Smooth muscle cell of trachea (primary cell): Measurements from ENCODE around the gene MAPK1. TPM values are rescaled to one million over a fixed set of nuclear protein-coding genes. Genes with fewer than 3 reads are reported as not detected.

Experiments used
- total RNA-seq: library from RNA; depleted of rRNA; stranded (reverse); fragments of >200 nt; gene quantifications from 2 replicates; pipeline ENCODE4 v1.2.1, GENCODE V29; 2014

The MAPK1 gene
- 62.0 and 91.5 TPM in 2 replicates for total RNA-seq

DNA sequence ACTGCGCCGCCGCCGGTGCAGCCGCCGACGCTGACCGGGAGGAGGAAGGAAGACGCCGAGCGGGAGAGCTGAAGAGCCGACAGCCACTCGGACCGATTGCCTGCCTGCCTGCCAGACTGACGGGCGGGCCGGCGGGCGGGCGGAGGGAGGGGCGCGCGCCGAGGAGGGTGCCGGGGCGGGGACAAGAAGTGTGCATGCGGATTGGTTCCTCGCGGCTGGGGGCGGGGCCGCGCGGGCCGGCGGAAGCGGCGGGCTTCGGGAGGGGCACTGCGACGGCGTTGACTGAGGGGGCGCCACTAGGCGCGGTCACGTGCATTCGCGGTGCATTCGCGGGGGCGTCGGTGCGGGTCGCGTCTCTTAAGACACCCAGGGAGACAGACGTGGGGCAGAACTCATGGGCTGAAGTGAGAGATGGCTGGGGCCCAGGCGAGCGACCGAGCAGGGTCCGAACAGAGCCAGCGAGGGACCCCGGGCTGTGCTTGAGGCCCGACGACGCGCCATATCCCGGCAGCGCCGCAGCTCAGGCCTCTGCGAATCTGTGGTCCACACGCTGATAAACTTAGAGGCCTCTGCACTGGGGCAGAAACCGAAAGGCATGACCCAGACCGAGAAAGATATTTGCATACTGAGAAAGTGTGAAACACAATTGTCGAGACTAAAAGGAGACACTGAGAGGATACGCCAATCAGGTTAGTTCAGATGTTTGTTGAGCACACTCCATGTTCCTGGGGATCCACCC lies at the start of gene MAPK1:
Gene MAPK1 (minus strand): TSS at position 118 of the 739 bp plus-strand sequence. CDS start 205 bp downstream, outside the sequence.

GRCh38 chr22:21735200-21736083 lies 132.0 kb downstream of the MAPK1 start, which contains the start of gene YPEL1:
TSS of gene YPEL1 (minus strand) at chr22:21735794. CDS start at chr22:21710744, 25,050 bp downstream.

Other genes starting within 250 kb of the MAPK1 start
- gene YDJC, start 237.6 kb downstream of the MAPK1 start, total RNA-seq, result 11.8 and 14.2 TPM in 2 replicates
- gene CCDC116, start 234.9 kb downstream of the MAPK1 start, total RNA-seq, result 0.15 and 0.17 TPM in 2 replicates
- gene SDF2L1, start 225.3 kb downstream of the MAPK1 start, total RNA-seq, result 18.5 and 30.7 TPM in 2 replicates
- 24.0 and 28.5 TPM in 2 replicates for gene PPIL2, start 201.6 kb downstream of the MAPK1 start, total RNA-seq
- gene YPEL1, start 131.9 kb downstream of the MAPK1 start, total RNA-seq, result 0.58 and 0.99 TPM in 2 replicates
- 38.3 and 48.3 TPM in 2 replicates for gene PPM1F, start 85.2 kb upstream of the MAPK1 start, total RNA-seq
- 27.6 and 31.1 TPM in 2 replicates for gene TOP3B, start 115.1 kb upstream of the MAPK1 start, total RNA-seq